Measurements from ENCODE around the gene ZNF45. TPM values are rescaled to one million over a fixed set of nuclear protein-coding genes. Genes with fewer than 3 reads are reported as not detected.

ZNF45 gene
- total RNA-seq, 4 donors from 2014 or later: 17.4 to 19.7 (median 18.3) TPM

DNA sequence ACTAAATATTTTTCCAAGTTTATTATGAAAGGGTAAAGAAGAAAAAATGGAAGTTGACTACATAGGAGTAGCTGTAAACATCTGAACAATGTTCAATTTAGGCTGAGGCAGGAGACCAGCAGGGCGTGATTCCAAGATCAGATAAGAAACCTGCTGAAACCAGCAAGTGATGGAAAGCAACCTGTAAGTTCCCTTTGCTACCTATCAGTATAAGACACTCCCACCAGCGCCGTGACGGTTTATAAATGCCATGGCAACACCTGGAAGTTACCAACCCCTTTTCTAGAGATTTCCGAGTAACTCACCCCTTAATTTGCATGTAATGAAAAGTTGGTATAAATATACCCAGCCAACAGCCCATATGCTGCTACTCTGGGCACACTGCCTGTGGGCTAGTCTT lies 1.1 kb upstream of the ZNF45 start:
- 58 to 64% methylated on average over 5 of the region's 5 CpGs for WGBS, 2 donors
- Histone ChIP-seq H3K36me3 (peaks cover 8 to 12% of the 10 kb centered on the region in 2 donors), H3K4me1 (peaks cover 8 to 15% of the 10 kb centered on the region in 2 donors), H3K27ac (no peak overlapping the region), H3K9me3 (no peaks in the 10 kb centered on the region), H3K4me3 (replicated peaks in 1 of 3) (no peak overlapping the region), H3K27me3 (no peaks in the 10 kb centered on the region)
- intact Hi-C loops (cut with DNase I): no loop called here
- TF ChIP-seq POLR2A (IDR thresholded peaks at IDR 0.05): no peak
- TF ChIP-seq, protein P1, sequence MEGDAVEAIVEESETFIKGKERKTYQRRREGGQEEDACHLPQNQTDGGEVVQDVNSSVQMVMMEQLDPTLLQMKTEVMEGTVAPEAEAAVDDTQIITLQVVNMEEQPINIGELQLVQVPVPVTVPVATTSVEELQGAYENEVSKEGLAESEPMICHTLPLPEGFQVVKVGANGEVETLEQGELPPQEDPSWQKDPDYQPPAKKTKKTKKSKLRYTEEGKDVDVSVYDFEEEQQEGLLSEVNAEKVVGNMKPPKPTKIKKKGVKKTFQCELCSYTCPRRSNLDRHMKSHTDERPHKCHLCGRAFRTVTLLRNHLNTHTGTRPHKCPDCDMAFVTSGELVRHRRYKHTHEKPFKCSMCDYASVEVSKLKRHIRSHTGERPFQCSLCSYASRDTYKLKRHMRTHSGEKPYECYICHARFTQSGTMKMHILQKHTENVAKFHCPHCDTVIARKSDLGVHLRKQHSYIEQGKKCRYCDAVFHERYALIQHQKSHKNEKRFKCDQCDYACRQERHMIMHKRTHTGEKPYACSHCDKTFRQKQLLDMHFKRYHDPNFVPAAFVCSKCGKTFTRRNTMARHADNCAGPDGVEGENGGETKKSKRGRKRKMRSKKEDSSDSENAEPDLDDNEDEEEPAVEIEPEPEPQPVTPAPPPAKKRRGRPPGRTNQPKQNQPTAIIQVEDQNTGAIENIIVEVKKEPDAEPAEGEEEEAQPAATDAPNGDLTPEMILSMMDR (IDR thresholded peaks at IDR 0.05): no peak
- no peak for DNase-seq

DNA sequence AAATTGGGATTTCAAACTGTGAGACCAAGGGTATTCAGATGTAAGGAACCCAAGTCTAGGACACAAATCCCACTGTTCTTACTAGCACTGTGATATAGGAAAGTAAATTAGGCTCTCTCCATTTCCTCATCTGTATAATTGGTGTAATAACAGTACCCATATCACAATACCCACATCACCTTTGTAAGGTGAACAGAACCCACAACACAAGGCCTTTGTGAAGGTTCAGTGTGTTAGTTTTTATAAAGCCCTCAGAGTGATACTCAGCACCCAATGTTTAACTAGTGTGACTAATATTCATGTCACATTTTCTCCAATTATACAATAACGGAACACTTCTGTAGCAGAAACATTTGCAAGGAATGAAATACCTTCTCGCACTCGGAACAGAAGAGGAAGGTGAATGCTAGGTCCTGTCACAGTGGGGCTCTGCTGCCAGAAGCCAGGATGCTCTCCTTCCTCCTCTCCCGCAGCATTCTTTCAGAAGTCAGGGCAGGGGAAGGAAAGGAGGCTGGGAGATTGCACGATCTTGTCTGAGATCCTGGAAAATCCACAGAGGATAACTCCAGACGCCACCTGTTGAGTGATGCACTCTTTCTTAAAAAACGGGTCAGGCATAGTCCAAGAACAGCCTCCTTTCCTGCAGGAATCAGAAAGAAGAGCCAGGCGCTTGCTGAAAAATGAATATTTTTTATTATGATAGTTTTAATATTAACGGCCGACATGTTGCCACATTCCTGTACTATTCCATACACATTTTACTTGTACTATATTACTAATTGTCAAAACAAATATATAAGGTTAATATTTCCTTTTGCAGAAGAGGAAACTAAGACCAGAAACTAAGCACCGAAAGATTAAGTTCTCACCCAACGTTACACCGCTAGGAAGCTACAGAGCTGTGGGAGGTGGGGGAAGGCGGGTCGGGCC lies 762 bp downstream of the ZNF45 start:
- no peaks in the 10 kb centered on the region for H3K9me3 ChIP-seq
- WGBS, 2 donors: 11 to 13% methylated on average over 15 of the region's 15 CpGs
- peaks cover 8 to 15% of the 10 kb centered on the region in 2 donors for H3K4me1 ChIP-seq
- no peaks in the 10 kb centered on the region for H3K27me3 ChIP-seq
- H3K27ac ChIP-seq: peak overlapping the region; percentile 40 to 81 (median 69)
- peak overlapping the region in 2 of 3 donors; percentile 32 to 44 for H3K4me3 ChIP-seq (replicated peaks in 1 of 3)
- no peak for DNase-seq
- peaks cover 25 to 31% of the 10 kb centered on the region in 2 donors for H3K36me3 ChIP-seq
- intact Hi-C loops (cut with DNase I): no loop called here
- TF ChIP-seq, protein P1 (IDR thresholded peaks at IDR 0.05): peak in 1 of 6 experiments; percentile 5
- TF ChIP-seq POLR2A (IDR thresholded peaks at IDR 0.05): no peak

GRCh38 chr19:43928820-43929219 lies 6.3 kb downstream of the ZNF45 start:
- Histone ChIP-seq H3K36me3 (peaks cover 62 to 70% of the 10 kb centered on the region in 2 donors), H3K4me3 (replicated peaks in 1 of 3) (no peak overlapping the region), H3K27ac (no peak overlapping the region), H3K27me3 (no peaks in the 10 kb centered on the region), H3K4me1 (peaks cover 1 to 10% of the 10 kb centered on the region in 2 donors), H3K9me3 (no peaks in the 10 kb centered on the region)
- intact Hi-C loops (cut with DNase I): no loop called here
- WGBS, 2 donors: 92 to 97% methylated on average over 5 of the region's 5 CpGs
- no peak for DNase-seq
- TF ChIP-seq POLR2A (IDR thresholded peaks at IDR 0.05): no peak
- TF ChIP-seq, protein P1 (IDR thresholded peaks at IDR 0.05): no peak

DNA sequence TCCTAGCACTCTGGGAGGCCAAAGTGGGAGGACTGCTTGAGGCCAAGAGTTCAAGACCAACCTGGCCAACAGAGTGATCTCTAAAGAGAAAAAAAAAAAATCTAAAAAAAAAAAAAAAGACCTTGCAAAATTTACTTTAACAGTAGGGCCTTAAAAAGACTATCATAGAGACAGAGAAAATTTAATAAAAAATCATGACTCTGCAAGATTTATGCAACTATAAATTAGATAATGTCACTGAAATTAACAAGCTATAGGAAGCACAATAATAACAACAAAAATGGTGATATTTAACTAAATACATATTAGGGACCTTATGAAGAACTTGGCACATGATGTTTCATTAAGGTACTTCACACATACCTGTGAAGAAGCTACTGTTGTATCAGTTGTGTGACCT lies 11.2 kb downstream of the ZNF45 start:
- TF ChIP-seq POLR2A (IDR thresholded peaks at IDR 0.05): no peak
- TF ChIP-seq, protein P1 (IDR thresholded peaks at IDR 0.05): no peak
- peaks cover 78 to 81% of the 10 kb centered on the region in 2 donors for H3K36me3 ChIP-seq
- H3K9me3 ChIP-seq: no peaks in the 10 kb centered on the region
- no peaks in the 10 kb centered on the region for H3K27me3 ChIP-seq
- H3K4me3 ChIP-seq (replicated peaks in 1 of 3): no peak overlapping the region
- intact Hi-C loops (cut with DNase I): no loop called here
- H3K4me1 ChIP-seq: no peaks in the 10 kb centered on the region
- H3K27ac ChIP-seq: no peak overlapping the region
- no peak for DNase-seq

- 80 to 100% methylated on average over 3 of the region's 3 CpGs for WGBS, 2 donors
- intact Hi-C loops (cut with DNase I): no loop called here
- Histone ChIP-seq H3K4me1 (no peaks in the 10 kb centered on the region), H3K27me3 (no peaks in the 10 kb centered on the region), H3K4me3 (replicated peaks in 1 of 3) (no peak overlapping the region), H3K27ac (no peak overlapping the region), H3K36me3 (peaks cover 56 to 57% of the 10 kb centered on the region in 2 donors), H3K9me3 (no peaks in the 10 kb centered on the region)
- DNase-seq: no peak
- TF ChIP-seq POLR2A (IDR thresholded peaks at IDR 0.05): no peak
- TF ChIP-seq, protein P1 (IDR thresholded peaks at IDR 0.05): no peak
Observed at GRCh38 chr19:43914051-43914450, 21.0 kb downstream of the ZNF45 start.
